GM13976 (cell line): ENCODE measurements around the gene RTBDN.

Source experiments
- DNase-seq: peaks from one replicate; pipeline ENCODE4 v3.0.0; 2012; ENCODE audit warnings: low spot score
- CTCF ChIP-seq: IDR thresholded peaks from 2 replicates; pipeline ENCODE4 v1.5.1; 2012; ENCODE audit warnings: borderline replicate concordance, mild to moderate bottlenecking; ENCODE audit not compliant: insufficient read depth; ENCODE audit errors: extremely low read depth, missing control alignments, control extremely low read depth
- in situ Hi-C: fragments of 300-500 bp; cut with MboI; formaldehyde crosslinking; loops from one replicate; pipeline ENCODE4 v1.12.0; 2022; ENCODE audit warnings: low sequenced_read_pairs, mixed read lengths, inconsistent platforms; ENCODE audit not compliant: unreplicated experiment

Gene RTBDN

GRCh38 chr19:12842511-12842910, 8.1 kb upstream of the RTBDN start:
- in situ Hi-C loops = no loop called here
- no peak for TF ChIP-seq CTCF
- DNase-seq = no peak

- no peak for DNase-seq
- TF ChIP-seq CTCF = no peak
- in situ Hi-C loops = no loop called here
Observed at GRCh38 chr19:12841094-12841493, 6.7 kb upstream of the RTBDN start.

GRCh38 chr19:12840091-12841079, 6.0 kb upstream of the RTBDN start:
- no peak for TF ChIP-seq CTCF
- in situ Hi-C loops = no loop called here
- peak; percentile 76 for DNase-seq

GRCh38 chr19:12838886-12839756, 4.7 kb upstream of the RTBDN start:
- DNase-seq = no peak
- in situ Hi-C loops = no loop called here
- TF ChIP-seq CTCF = no peak

- TF ChIP-seq CTCF = peak; percentile 83
- peak; percentile 91 for DNase-seq
- in situ Hi-C loops = no loop called here
Observed at GRCh38 chr19:12838182-12838885, 4.0 kb upstream of the RTBDN start, which contains the start of gene MAST1. TSS of gene MAST1 (plus strand) at chr19:12838515. CDS start at chr19:12838573, 58 bp downstream.

- in situ Hi-C loops = no loop called here
Observed at GRCh38 chr19:12837225-12837624, 2.8 kb upstream of the RTBDN start.

More at GRCh38 chr19:12837225-12837624, 2.8 kb upstream of the RTBDN start:
- no peak for TF ChIP-seq CTCF
- no peak for DNase-seq
